Embryonic facial prominence (tissue), 1 donor: ENCODE data around the gene GTSE1.

Source experiments
- DNase-seq: peaks from one replicate; pipeline ENCODE4 v3.0.0-alpha.2; 2016; ENCODE audit errors: extremely low spot score

GTSE1 gene

DNA sequence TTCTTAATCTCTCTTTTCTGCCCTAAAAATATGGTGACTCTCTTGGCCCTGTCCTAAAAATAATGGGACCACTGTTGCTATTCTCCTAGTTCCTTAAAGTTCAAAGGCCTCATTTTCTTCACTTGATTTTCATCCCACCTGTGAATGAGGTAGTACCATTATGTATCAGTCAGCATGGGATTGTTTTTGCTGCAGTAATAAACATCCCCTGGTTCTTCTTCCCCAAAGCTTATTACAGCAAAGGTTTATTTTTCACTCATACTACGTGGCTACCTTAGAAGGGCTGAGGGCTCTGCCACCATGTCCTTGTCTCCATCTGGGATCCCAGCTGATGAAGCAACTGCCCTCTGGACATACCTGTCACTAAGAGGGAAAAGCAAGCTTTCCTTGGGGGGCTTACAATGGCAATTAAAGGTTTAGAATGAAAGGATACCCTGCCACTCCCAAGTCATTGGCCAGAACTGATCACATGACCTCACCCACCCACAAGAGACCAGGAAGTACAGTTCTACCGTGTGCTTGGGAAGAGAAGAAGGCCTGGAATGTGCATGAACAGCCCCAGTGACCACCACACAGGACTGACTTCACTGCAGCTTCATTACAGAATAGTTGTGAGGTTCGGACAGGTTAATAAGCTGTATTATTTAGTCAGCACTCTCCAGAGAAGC is 21.1 kb upstream of the GTSE1 start:
- DNase-seq: no peak

DNA sequence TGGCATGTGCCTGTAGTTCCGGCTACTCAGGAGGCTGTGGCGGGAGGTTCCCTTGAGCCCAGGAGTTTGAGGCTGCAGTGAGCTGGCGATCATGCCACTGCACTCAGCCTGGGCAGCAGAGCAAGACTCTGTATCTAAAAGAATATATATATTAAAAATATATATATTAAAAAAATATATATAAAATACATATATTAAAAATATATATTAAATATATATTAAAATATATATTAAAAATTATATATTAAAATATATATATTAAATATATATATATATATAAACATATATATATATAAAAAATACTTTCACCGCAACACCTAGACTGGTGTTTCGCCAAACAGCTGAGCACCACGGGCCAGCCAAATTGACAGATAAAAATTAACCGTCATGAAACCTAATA is 20.1 kb upstream of the GTSE1 start:
- no peak for DNase-seq

DNA sequence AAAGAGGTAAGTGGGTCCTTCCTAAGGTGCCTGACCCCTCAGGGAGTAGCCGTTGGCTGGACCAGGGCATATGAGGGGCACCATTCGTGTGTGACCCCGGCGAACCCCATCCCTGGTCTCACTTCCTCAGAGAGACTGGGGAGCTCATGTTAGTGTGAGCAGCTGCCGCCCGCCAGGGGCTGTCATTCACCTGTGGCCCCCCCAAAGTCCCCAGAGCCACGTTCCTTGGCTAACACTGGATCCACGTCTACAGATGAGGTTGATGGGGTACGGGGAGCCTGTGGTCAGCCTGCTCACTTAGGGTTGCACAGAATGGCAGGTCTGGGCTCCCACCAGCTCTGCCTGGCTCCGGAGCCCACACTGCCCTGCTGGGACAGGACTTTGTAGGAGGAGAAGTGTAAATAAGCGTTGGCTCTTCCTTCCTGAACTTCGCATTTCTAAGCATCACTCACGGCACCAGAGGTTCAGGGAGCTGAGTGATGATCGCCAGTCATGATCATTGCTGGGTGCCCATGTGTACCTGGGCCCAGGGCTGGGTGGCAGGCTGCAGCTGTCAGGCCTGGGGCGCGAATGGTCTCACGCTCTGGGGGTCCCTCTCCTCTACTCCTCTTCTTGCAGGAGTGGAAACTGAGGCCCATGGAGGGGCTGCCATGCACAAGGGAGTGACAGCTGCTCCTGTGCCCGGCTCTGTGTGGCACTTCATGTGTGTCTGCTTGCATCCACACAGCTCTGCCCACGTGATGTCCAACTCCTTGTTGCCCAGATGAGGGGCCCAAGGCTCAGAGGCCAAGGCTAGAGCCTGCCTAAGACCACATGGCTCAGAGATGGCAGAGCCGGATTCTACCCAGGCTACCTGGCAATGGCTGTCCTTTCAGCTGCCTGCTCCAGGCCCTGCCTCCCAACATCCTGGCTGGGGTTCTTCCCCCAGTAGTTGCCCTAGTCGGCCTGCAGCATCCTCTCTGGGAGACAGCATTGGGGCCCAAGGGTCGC is 17.7 kb upstream of the GTSE1 start:
- no peak for DNase-seq

DNA sequence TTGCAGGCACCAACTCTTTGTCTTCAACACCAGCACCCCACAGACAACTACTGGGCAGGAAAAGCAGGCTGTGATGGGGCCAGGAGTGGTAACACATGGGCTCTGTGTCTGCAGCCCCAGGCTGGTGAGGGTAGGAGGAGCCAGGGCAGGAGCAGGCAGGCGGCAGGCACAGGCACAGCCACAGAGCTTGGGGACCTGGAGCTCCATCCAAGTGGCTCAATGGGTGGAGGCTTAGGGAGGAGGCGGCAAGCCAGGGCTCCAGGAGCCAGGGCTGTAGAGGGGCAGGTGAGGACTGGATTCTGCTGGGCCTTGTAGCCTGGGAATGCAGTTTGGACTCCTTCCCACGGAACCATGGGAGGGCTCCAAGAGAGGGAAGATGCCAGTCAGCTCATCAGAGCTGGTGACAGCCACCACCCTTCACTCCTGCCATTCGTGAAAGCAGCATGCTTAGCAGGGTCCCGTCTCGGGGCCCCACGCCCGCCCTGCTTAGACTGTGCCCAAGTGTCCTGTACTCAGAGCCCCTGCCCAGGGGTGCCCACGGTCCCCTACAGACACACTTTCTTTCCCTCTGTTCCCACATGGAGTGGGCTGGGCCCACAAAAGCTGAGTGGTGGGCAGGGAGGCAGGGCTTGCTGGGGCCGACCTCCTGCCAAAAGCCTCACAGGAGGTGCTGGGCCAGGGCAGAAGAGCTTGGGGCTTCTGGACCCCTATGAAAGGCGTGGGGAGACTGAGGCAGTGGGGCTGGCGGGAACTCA is 16.4 kb upstream of the GTSE1 start:
- no peak for DNase-seq

DNA sequence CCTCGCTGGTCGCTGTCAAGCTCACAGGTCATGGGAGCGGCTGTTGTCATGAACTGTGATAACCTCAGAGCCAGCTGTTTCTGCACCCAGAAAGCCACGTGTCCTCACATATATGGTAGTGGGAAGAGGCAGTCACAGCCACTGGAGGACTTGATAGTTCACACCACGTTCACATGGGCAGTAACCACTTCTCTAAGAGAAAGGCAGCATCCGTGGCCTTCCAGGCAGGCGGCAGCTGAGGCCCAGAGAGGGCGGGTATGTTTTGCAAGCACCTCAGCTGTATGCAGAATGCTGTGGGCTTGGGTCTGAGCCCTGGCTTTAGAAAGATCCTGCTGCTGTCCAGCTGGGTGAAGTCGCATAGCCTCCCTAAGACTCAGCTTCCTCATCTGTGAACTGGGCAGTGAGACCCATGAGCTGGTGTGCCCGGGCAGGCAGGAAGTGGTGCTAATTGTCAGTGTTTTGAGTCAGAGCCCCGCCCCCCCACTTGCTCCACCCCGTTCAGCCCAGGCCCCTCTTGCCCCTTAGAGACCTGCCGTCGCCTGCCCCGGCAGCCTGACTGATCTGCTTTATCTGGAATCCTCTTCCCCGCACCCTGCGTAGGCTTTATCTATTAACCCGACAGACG is 15.6 kb upstream of the GTSE1 start:
- DNase-seq: no peak

DNA sequence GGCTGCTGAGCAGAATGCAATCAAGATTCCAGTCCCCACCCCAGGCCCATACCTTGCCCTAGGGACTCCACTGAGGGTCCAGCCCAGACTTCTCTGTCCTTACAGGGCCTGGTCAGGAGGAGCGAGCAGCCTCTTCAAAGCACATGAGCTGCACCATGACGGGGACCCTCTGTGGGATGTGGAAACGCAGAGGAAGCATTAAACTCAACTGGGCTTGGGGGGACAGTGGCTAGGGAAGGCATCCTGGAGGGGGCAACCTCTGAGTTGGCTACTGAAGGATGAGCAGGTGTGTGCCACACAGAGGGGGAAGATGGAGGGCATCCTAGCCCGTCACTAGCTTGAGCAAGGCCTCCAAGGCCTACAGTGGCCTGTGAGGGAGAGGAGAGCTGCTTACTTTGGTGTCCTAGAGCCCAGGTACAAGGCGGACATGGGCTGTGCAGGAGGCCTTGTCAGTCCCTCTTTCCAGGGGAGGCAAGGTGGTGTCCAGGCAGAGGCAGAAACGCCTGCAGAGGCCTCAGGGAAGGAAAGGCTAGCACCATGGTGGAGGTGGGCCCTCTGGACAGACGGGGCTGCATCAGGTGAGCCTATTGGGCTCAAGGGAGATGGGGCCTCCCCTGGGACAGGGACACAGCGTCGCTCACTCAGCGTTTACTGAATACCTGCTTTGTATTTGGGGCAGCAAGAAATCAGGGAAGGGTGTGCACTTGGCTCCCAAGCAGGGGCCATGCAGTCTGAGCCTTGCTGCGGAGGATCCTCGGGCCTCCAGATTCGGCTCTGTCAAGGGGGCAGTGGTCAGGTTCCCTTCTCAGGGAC is 14.6 kb upstream of the GTSE1 start:
- no peak for DNase-seq

DNA sequence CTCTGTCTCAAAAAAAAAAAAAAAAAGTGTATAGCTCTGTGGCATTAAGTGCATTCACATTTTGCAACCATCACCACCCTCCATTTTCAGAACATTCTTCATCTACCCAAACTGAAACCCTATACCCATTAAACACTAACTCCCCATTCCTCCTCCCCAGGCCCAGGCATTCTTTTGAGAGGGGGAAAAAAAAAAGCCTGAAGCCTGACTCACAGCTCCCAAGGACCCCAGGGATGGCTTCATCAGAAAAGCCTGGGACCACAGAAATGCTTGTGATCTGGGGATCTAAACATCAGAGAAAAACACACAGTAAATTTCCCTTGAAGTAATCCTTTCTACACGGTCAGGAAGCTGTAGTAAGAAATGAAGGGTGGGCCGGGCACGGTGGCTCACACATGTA is 10.7 kb upstream of the GTSE1 start:
- DNase-seq: no peak

DNA sequence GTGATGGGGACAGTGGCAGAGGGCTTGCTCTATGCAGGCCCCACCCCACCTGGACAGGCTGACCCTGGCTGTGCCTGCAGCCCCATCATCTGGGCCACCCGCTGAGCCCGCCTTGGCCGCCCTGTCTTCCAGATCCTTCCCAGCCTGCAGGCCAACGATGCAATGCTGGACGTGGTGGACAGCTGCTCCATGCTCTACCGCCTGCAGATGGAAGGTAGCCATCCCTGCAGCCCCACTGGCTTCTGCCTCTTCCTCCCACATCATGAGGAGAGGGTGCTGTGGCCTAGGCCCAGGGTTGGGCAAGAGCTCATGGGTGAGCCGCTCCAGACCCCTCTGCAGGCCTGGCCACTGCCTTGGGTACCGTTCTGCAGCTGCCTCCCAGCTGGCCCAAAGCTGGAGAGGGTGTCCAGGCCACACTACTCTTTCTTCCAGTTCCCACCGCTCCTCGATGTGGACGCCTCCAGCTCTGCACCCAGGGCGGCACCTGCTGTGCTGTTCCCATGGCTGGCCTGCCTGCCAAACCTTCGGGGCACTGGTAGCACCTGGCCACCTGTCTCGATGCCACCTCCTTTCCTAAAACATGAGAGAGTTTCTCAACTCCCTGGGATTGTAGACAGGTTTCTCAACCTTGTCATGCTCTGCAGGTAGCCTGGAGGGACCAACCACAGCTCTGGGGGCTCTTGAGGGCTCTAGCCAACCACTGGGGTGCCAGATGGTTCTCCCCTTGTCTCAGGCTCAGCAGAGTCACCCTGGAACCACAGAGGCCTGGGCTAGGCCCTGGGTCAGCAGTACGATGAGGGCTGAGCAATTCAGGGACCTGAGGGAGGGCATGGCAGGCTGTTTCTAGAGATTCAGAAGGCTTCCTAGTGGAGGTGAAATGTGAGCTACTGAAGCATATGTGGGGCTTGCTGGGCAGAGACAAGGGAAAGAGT is 9.5 kb upstream of the GTSE1 start:
- no peak for DNase-seq

DNA sequence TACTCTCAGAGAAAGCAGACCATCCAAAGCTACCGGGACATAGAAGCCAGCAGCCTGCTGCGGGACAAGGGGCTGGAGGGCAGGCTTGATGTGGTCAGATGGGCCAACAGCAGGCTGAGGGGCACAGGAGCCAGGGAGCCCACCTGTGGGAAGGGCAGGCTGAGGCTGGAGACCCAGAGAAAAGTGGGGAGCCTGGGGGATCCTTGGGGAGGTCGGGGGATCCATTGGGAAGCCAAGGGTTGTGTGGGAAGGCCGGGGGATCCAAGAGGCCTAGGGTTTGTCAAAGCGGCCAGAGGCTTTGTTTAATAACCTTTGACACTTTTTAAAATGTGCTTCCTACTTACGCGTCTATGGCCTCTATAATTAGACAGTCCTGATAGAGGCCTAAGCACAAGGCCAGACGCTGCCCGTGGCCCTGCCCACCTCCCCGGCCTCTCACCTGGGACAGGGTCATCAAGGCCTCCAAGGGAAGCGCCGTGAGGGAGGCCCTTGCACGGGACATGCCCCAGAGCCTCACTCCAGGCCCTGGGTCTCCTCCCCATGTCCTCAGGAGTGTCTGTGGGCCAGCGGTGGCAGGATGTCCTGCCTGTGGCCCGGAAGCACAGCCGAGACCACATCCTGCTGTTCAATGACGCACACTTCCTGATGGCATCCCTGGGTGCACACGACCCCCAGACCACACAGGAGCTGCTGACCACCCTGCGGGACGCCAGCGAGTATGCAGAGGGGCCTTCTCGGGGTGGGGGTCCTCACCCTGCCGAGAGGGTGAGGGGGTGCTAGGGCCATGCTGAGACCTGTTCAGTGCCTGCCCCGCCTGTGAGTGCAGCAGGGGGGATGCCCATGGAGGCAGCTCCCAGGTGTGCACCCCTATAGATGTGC is 8.6 kb upstream of the GTSE1 start:
- no peak for DNase-seq

DNA sequence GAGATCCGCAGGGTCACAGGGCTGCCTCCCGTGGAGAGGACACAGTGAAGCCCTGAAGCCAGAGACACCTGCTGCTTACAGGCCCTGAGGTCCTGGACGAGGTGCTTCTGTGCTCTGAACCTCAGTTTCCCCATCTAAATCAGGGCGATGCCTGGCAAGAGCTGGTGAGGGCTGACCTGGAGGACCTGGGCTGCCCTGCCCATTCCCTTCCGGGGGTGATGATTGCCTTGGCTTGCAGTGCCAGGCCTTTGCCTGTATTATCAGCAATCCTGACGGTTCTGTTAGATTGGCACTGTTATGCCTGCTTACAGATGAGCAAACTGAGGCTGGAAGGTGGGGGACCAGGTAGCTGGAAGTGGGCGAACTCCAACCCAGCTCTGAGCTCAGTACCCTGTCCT is 7.8 kb upstream of the GTSE1 start:
- no peak for DNase-seq

DNA sequence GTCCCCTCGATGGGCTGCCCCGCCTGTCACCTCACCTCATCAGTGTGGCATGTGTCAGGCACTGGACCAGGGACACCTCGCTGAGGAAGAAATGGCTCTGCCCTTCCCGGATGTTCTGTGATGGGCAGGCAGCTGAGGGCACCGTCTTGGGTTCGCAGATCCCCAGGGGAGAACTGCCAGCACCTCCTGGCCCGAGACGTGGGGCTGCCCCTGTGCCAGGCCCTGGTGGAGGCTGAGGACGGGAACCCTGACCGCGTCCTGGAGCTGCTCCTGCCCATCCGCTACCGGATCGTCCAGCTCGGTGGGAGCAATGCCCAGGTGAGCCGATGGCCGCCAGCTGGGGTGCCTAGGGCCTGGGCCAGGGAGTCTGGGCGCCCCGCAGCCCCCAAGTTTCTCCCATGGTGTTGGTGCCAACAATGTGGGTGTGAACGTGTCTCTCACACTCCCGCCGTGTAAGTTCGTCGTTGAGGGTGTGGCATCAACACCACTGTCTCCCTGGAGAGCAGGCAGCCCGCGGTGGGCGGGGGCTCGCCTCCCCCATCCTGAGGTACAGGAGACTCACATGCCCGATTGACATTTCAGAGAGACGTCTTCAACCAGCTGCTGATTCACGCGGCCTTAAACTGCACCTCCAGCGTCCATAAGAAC is 7.3 kb upstream of the GTSE1 start:
- DNase-seq: no peak

DNA sequence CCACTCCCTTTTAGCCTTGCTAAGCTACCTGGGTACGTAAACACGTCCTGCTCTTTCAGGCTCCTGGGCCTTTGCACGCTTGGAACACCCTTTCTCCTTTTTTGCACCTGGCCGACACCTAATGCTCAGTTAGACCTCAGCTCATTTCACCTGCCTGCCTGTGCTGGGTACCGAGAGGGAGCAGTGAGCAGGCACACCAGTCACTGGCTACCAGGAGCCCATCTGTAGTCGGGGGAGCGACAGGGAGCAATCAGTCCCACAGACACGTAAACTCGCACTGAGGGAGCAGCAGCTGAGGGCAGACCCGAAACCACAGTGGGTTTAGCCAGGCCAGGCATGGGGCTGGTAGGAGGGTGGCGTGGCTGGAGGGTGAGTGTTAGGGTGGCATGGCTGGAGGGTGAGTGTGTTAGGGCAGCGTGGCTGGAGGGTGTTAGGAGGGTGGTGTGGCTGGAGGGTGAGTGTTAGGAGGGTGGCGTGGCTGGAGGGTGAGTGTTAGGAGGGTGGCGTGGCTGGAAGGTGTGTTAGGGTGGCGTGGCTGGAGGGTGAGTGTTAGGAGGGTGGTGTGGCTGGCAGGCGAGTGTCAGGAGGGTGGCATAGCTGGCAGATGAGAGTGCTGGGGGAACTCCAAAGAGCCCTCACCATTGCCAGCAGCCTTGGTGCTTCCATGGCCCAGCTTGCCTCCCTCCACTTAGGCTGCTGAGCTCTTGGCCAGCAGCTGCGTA is 6.4 kb upstream of the GTSE1 start:
- DNase-seq: no peak

DNA sequence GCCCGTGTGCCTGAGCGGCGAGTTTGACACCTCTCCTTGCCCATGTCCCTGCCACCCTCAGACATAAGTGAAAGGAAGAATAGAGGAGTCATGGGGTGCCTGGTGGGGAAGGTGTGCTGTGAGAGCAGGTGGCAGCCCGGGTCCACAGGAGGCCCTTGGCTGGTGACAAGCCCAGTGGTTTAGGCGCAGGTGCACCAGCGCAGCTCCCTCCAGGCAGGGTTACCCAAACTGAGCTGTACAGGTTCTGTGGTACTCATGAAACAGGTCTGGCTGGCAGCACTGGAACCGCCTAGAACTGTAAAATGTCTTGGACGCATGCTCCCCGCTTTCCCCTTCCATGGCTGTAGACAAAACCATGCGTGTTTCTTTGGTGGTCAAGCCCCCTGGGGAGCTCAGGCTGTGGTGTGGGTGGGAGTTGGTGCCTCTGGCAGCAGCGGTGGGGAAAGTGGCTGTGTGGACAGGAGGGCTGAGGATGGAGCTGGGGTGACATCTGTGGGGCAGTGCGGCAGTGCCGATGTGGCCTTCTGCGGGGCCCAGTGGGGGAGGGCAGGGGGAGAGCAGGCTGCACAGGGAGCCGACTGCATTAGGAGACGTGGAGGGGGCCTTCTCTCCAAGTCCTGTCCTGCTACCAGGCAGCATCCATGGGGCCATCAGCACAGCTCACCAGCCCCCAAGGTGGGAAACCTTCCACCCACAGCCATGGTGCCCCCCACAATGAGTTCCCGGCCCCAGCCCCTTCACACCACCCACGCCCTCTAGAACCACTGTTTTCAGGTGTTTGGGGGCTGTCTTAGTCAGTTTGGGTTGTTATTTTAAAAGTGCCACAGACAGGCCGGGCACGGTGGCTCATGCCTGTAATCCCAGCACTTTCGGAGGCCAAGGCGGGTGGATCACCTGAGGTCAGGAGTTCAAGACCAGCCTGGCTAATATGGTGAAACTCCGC is 5.6 kb upstream of the GTSE1 start:
- no peak for DNase-seq

DNA sequence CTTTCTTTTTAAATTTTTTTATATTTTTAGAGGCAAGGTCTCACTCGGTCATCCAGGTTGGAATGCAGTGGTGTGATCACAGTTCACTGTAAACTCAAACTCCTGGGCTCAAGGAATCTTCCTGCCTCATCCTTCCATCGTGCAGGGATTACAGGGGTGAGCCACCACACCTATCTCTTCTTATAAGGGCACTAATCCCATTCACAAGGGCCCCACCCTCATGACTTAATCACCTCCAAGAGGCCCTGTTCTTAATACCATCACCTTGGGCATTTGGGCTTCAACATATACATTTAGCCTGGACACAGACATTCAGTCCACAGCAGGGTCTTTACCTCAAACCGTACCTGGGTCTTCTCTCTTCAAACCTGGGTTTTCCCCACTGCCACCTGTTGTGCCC is 4.5 kb upstream of the GTSE1 start:
- no peak for DNase-seq

DNA sequence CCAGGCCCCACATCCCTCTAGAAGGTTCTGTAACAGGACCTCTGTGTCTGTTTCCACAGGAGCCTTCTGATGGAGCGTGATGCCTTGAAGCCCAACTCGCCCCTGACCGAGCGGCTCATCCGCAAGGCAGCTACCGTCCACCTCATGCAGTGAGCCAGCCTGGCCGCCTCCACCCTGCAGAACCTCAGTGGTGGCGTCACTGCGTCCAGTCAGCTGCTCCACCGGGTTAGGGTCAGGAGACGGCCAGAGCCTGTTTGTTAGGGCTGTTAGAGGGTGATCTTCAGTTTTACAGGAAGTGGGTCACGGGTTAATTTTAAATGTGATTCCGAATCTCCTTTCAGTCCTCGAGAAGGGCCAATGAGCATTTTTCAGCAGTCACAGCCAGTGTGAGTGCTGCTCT is 3.9 kb upstream of the GTSE1 start:
- DNase-seq: no peak

DNA sequence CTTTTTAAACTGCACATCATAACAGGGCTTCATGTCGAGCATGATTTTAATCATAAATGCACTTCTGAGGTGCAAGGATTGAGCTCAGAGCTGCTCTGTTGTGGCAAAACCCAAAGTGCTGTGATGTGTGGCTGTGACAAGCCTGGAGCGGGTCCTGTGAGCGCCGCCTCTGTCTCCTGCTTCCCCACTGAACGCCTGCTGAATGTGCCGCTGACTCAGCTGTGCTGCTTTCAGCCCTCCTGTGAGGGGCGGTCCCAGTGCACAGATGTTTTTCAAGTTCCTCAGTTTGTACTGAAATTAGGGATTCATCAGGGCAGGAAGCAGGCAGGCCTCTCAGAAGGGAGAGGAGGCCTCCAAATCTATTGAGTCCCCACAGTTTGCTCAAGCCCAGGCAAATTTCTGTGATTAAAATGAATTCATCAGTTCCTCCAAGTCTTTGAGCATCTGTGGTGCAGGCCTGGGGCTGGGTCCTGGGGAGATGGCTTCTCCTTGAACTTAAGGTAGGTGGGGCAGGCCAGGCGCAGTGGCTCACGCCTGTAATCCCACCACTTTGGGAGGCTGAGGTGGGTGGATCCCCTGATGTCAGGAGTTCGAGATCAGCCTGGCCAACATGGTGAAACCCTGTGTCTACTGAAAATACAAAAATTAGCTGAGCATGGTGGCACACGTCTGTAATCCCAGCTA is 3.0 kb upstream of the GTSE1 start:
- DNase-seq: no peak
